Heart left ventricle (tissue), 16 donors: ENCODE measurements around the gene MDM4. TPM values are rescaled to one million over a fixed set of nuclear protein-coding genes. Genes with fewer than 3 reads are reported as not detected.

Source experiments
- ATAC-seq, 4 donors: fragments of 200-7000 bp; cut with Tn5 transposase; one replicate each; pipeline ENCODE4 v1.9.1; 2020 to 2022; ENCODE audit warnings: moderate library complexity in 4 of 4, mild to moderate bottlenecking in 3 of 4, moderate number of reproducible peaks in 1 of 4
- DNase-seq, 5 donors: peaks; one replicate each; pipeline ENCODE4 v3.0.0-alpha.2; 2020
- H3K27ac ChIP-seq, 12 donors: fragments of 200-600 bp; sonication (generic) in 4 of 12; one replicate each; pipeline versions ENCODE4 v1.5.0 to v1.8.0; 2016 to 2022; ENCODE audit warnings: mild to moderate bottlenecking in 2 of 12
- H3K27me3 ChIP-seq, 9 donors: fragments of 200-600 bp; sonication (generic) in 2 of 9; one replicate each; pipeline versions ENCODE4 v1.5.1 to v1.8.0; 2016 to 2022; ENCODE audit warnings: mild to moderate bottlenecking in 3 of 9
- H3K36me3 ChIP-seq, 9 donors: fragments of 200-600 bp; sonication (generic) in 2 of 9; one replicate each; pipeline versions ENCODE4 v1.5.0 to v1.8.0; 2018 to 2022; ENCODE audit warnings: mild to moderate bottlenecking in 2 of 9
- H3K4me1 ChIP-seq, 12 donors: fragments of 200-600 bp; sonication (generic) in 4 of 12; one replicate each; pipeline versions ENCODE4 v1.5.0 to v1.8.0; 2016 to 2022; ENCODE audit warnings: mild to moderate bottlenecking in 3 of 12
- H3K4me3 ChIP-seq, 12 donors: fragments of 200-600 bp; sonication (generic) in 4 of 12; one replicate each; pipeline versions ENCODE4 v1.5.0 to v1.8.0; 2017 to 2022; ENCODE audit warnings: mild to moderate bottlenecking in 9 of 12, moderate library complexity in 4 of 12
- H3K9me3 ChIP-seq, 12 donors: fragments of 200-600 bp; sonication (generic) in 4 of 12; one replicate each; pipeline versions ENCODE4 v1.5.0 to v1.8.0; 2016 to 2022; ENCODE audit warnings: mild to moderate bottlenecking in 1 of 12
- POLR2A ChIP-seq, 2 donors: fragments of 450-650 bp; IDR thresholded peaks; one replicate each; pipeline ENCODE4 v1.6.1; 2017; ENCODE audit warnings: antibody characterized with exemption in 2 of 2, mild to moderate bottlenecking in 2 of 2, moderate library complexity in 2 of 2
- WGBS, 4 donors: extraction: QIAGEN DNeasy Blood & Tissue Kit in 2 of 4; methylation state at CpG; one replicate each; pipeline versions ENCODE4 v1.1.5 to v1.1.7; 2013 to 2018; 5-methylcytosine and 5-hydroxymethylcytosine counted together
- intact Hi-C, 10 donors: fragments of 100-400 bp; cut with DNase I; formaldehyde crosslinking; loops; one replicate each; pipeline versions ENCODE4 v1.11.1 to v1.14.2; 2022
- polyA plus RNA-seq, 2 donors: library from polyadenylated mRNA; stranded (reverse); fragments of 200-250 nt; gene quantifications; one replicate each; pipeline ENCODE4 v1.2.3, GENCODE V29; 2013
- total RNA-seq, 9 donors: library from RNA; depleted of rRNA in 2 of 9; stranded (reverse); fragments of >200 nt in 2 of 9; fragmentation: NEBNext Ultra II Directional in 3 of 9; extraction: Animal tissue kit (Norgen Biotek cat#: 25700) in 3 of 9; gene quantifications; one replicate each; pipeline versions ENCODE4 v1.1.0 to v1.2.4, GENCODE V29; 2016 to 2023
- TF ChIP-seq, protein P1 (sequence below), 12 donors: fragments of 200-600 bp; sonication (generic) in 4 of 12; IDR thresholded peaks; one replicate each; pipeline versions ENCODE4 v1.5.0 to v1.8.0; 2018 to 2022; ENCODE audit warnings: antibody characterized with exemption in 12 of 12, mild to moderate bottlenecking in 5 of 12
- donor health status: ischemic (EF 13 %, LVEDD 7.1; RV severe dilation, severe dysfunction).
- donor health status: healthy with polysubstance abuse.
- donor health status: DM: no; HTN: yes; CAD: no.
- donor health status: DM: no; HTN: no; CAD: no.
- donor health status: ischemic (EF 25% LVEDD 6.9; RV normal size, moderate dysfunction).
- donor health status: ischemic (EF 25% LVEDD 5.7; RV mildly dilated, moderate dysfunction).
- donor health status: healthy.
- donor health status: DM: yes; HTN: yes; CAD: no.
- donor health status: ischemic (EF 35%, LVEDD 5.7; RV mildly dilated, moderate dysfunction).
- donor health status: nonischemic (EF 11% LVEDD 7.7; RV severe dilation, severe dysfunction).
- donor health status: DM: yes; HTN: yes; CAD: no.
- donor health status: PGD.
- donor health status: ischemic (EF 29% LVEDD 5.4; RV normal size, mild dysfunction).
- donor health status: nonischemic (EF 23%, LVEDD 6.1; RV moderate dilation, normal function).

Gene MDM4
- total and polyA plus RNA-seq, 11 donors, result 5.7 to 48.7 (median 31.6) TPM

DNA sequence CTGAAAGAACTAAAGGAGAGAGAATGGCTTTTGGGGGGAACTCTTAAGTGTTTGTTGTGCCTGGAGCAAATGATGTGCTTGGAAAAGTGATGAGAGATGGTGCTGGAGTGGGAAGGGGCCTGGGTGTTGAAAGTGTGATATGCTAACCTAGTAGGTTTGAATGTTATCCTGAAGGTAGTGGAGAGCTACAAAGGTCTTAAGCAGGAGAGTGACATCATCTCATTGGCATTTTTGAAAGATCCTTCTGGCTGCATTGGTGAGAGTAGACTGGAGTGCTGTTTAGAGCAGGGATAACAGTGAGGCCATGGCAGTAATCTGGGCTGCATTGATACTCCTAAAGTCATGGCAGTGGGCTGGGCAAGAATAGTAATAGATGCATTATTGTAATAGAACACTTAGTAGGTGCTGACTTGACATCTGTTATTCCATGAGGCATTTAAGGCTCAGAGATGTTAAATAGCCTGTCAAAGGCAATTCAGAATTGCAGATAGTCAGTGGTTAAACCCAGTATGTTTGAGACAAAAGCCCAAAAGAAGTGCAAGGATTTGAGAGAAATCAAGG is 44.5 kb downstream of the MDM4 start:
- intact Hi-C loops, result loop anchor here in 4 of 10 donors (10.0 kb wide), 4 partner anchors 64 to 394 kb away; no protein-coding TSS in a partner anchor

DNA sequence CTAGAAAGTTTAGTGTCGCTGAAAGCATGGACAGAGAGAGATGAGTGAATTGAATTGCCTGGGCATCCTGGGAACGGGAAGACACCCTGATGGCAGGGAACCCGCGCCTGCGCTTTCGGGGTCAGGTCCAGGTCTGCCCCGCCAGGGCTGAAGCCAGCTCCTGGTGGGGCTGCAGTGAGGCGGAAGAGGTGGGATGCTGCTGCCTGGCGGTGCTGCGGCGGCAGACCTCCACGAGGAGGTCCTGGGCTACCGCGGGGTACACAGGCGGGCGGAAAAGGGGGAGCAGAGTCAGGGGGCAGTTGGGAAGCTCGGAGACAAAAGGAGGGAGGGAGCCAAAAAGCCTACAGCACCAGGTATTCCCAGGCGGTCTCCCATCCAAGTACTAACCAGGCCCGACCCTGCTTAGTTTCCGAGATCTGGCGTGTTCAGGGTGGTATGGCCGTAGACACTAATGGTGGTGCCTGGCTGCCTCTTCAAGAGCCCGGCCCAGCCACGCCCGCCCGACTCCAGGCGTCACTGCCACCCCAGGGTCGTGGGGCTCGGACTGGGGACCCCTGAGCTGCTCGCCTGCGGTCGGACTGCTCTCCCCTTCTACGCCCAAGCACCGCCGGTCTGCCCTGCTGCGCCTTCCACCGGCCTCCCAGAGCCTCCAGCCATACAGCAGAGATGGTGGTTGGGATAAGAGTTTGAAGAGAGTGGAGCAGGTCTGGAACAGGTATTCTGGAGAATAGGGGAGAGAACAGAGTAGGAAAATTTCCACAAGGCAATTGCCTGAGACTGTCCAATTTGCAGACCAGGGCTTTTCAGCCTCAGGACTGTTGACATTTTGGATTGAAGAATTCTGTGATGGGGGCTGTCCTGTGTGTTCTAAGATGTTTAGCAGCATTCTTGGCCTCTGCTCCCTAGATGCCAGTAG is 46.1 kb downstream of the MDM4 start:
- peaks cover 0 to 65% (median 20%) of the 10 kb centered on the region in 9 donors for H3K36me3 ChIP-seq
- peaks cover 0 to 5% (median 0%) of the 10 kb centered on the region in 12 donors for H3K4me1 ChIP-seq
- ATAC-seq (peak in 1 of 4 donors; percentile 18), DNase-seq (no peak)
- no peak overlapping the region for H3K27ac ChIP-seq
- no peak for TF ChIP-seq POLR2A (IDR thresholded peaks at IDR 0.05)
- TF ChIP-seq, protein P1, sequence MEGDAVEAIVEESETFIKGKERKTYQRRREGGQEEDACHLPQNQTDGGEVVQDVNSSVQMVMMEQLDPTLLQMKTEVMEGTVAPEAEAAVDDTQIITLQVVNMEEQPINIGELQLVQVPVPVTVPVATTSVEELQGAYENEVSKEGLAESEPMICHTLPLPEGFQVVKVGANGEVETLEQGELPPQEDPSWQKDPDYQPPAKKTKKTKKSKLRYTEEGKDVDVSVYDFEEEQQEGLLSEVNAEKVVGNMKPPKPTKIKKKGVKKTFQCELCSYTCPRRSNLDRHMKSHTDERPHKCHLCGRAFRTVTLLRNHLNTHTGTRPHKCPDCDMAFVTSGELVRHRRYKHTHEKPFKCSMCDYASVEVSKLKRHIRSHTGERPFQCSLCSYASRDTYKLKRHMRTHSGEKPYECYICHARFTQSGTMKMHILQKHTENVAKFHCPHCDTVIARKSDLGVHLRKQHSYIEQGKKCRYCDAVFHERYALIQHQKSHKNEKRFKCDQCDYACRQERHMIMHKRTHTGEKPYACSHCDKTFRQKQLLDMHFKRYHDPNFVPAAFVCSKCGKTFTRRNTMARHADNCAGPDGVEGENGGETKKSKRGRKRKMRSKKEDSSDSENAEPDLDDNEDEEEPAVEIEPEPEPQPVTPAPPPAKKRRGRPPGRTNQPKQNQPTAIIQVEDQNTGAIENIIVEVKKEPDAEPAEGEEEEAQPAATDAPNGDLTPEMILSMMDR (IDR thresholded peaks at IDR 0.05), result no peak
- intact Hi-C loops, result loop anchor here in 4 of 10 donors (10.0 kb wide), 4 partner anchors 62 to 392 kb away; no protein-coding TSS in a partner anchor
- H3K4me3 ChIP-seq, result no peak overlapping the region
- 94 to 95% (median 94%) methylated on average over 37 of the region's 37 CpGs for WGBS, 4 donors
- H3K27me3 ChIP-seq, result no peaks in the 10 kb centered on the region
- no peaks in the 10 kb centered on the region for H3K9me3 ChIP-seq

More for the DNA sequence above, 44.5 kb downstream of the MDM4 start:
- Histone ChIP-seq H3K27me3 (no peaks in the 10 kb centered on the region), H3K27ac (no peak overlapping the region), H3K36me3 (peaks cover 0 to 76% (median 20%) of the 10 kb centered on the region in 9 donors), H3K9me3 (no peaks in the 10 kb centered on the region), H3K4me1 (peaks cover 0 to 5% (median 0%) of the 10 kb centered on the region in 12 donors), H3K4me3 (no peak overlapping the region)
- no peak for TF ChIP-seq POLR2A (IDR thresholded peaks at IDR 0.05)
- TF ChIP-seq, protein P1 (IDR thresholded peaks at IDR 0.05), result no peak
- DNase-seq, result no peak
- ATAC-seq, result peak in 3 of 4 donors; percentile 32 to 47 (median 37)

DNA sequence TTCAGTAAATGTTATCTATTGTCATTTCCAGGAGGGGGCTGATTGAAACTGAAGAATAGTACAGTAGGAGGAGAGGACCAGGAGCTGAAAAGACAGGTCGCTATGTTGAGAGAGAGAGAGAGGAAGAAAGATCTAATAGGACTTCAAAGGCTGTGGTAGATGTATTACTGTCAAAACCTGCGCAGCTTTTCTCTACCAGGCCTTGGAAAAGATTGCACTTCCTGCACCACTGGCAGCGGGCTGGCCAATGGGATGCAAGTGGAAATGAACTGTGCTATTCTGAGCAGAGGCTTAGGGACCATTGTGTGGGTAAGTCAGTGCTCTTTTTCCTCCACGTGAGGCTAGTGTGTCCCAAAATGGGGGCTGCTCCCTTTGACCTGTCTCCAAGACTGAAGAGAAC is 47.1 kb downstream of the MDM4 start:
- WGBS, 4 donors, result 80 to 85% (median 84%) methylated on average over 4 of the region's 4 CpGs
- Histone ChIP-seq H3K36me3 (peaks cover 0 to 70% (median 20%) of the 10 kb centered on the region in 9 donors), H3K4me3 (no peak overlapping the region), H3K4me1 (peaks cover 0 to 5% (median 0%) of the 10 kb centered on the region in 12 donors), H3K27ac (no peak overlapping the region), H3K9me3 (no peaks in the 10 kb centered on the region), H3K27me3 (no peaks in the 10 kb centered on the region)
- intact Hi-C loops, result loop anchor here in 4 of 10 donors (10.0 kb wide), 4 partner anchors 61 to 391 kb away; no protein-coding TSS in a partner anchor
- ATAC-seq (no peak), DNase-seq (no peak)
- TF ChIP-seq, protein P1 (IDR thresholded peaks at IDR 0.05), result no peak
- no peak for TF ChIP-seq POLR2A (IDR thresholded peaks at IDR 0.05)

DNA sequence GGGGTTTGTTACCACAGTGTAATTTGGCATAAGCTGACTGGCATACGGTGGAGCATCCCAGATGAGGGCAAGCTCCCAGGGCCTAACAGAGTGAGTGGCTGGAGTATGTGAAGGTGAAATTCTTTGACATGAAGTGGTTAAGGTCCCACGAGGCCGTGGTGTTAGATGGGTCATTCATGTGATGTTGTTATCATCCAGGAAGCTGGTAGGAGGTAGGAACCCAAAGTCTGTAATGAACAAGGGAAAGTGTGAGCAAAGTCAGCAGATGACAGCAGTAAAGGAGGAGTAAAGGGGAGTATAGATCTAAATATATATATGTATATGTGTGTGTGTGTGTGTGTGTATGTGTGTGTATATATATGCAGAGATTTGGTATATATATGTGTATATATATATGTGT is 47.6 kb downstream of the MDM4 start:
- H3K36me3 ChIP-seq, result peaks cover 0 to 69% (median 20%) of the 10 kb centered on the region in 9 donors
- no peak for DNase-seq
- WGBS, 4 donors, result 51 to 64% (median 56%) methylated on average over 3 of the region's 3 CpGs

More for the DNA sequence above, 47.6 kb downstream of the MDM4 start:
- ATAC-seq, result no peak
- Histone ChIP-seq H3K27ac (no peak overlapping the region), H3K4me1 (peaks cover 0 to 5% (median 0%) of the 10 kb centered on the region in 12 donors), H3K27me3 (no peaks in the 10 kb centered on the region), H3K4me3 (no peak overlapping the region), H3K9me3 (no peaks in the 10 kb centered on the region)
- intact Hi-C loops, result loop anchor here in 7 of 10 donors (2.0 to 10.0 kb wide), 7 partner anchors 61 to 391 kb away; no protein-coding TSS in a partner anchor
- TF ChIP-seq, protein P1 (IDR thresholded peaks at IDR 0.05), result no peak
- no peak for TF ChIP-seq POLR2A (IDR thresholded peaks at IDR 0.05)
